Measurements from ENCODE around the gene MBD5. TPM values are rescaled to one million over a fixed set of nuclear protein-coding genes. Genes with fewer than 3 reads are reported as not detected.
A peak's percentile ranks its signal among the peaks of the same experiment; 100 is the strongest.
"Not testable (repeated sequence)": the region's sequence is repeated elsewhere in the genome, so short reads cannot be mapped to it uniquely, and the experiment has no call there.

Gene MBD5
- total RNA-seq (10 to 100 TPM; 29.8 to 37.0 (median 34.6) TPM), polyA plus RNA-seq (5.6 TPM)
- long read RNA-seq, donor 1, partial matches to known transcripts = 9 of 13 reads
- long read RNA-seq, donor 1, other reads (novel, unspliced or antisense) = 4 of 13 reads
- long read RNA-seq, donor 2, partial matches to known transcripts = 0 of 1 reads
- long read RNA-seq, donor 2, other reads (novel, unspliced or antisense) = 1 of 1 reads
- long read RNA-seq, donor 3, full-length matches to known transcripts = 3 of 10 reads
- long read RNA-seq, donor 3, partial matches to known transcripts = 4 of 10 reads
- long read RNA-seq, donor 3, other reads (novel, unspliced or antisense) = 3 of 10 reads
- long read RNA-seq, donor 4, full-length matches to known transcripts = 3 of 5 reads
- long read RNA-seq, donor 4, partial matches to known transcripts = 1 of 5 reads
- long read RNA-seq, donor 4, other reads (novel, unspliced or antisense) = 1 of 5 reads

- intact Hi-C loops (cut with DNase I) = no loop called here
- peak within 1 kb of the TSS; percentile 86 for H3K4me3 ChIP-seq (ENCODE audit: low read length)
- H3K9me3 ChIP-seq (ENCODE audit: control insufficient read depth, low read length) = no peaks in the 10 kb centered on the region
- H3K27me3 ChIP-seq (ENCODE audit: control insufficient read depth, insufficient read depth) = no peaks in the 10 kb centered on the region
- no peaks in the 10 kb centered on the region for H3K4me1 ChIP-seq (ENCODE audit: control insufficient read depth, insufficient read depth, low read length)
- peak; percentile 36 to 42 for ATAC-seq
- WGBS = under 1% methylated on average over 11 of the region's 11 CpGs
- peak within 1 kb of the TSS; percentile 91 for H3K27ac ChIP-seq (ENCODE audit: low read length)
- peak in 2 of 3 donors; percentile 28 to 60 for DNase-seq
These were observed at the start of gene MBD5 for GRCh38 chr2:148021059-148021861. Gene MBD5 (plus strand): TSS chr2:148021091.

- peaks cover 8% of the 10 kb centered on the region for H3K4me1 ChIP-seq (ENCODE audit: control insufficient read depth, insufficient read depth, low read length)
- DNase-seq (no peak), ATAC-seq (no peak)
- H3K4me3 ChIP-seq (ENCODE audit: low read length) = no peak overlapping the region
- intact Hi-C loops (cut with DNase I) = no loop called here
- 91% methylated on average over 2 of the region's 2 CpGs for WGBS
- no peaks in the 10 kb centered on the region for H3K27me3 ChIP-seq (ENCODE audit: control insufficient read depth, insufficient read depth)
- no peaks in the 10 kb centered on the region for H3K9me3 ChIP-seq (ENCODE audit: control insufficient read depth, low read length)
- no peak overlapping the region for H3K27ac ChIP-seq (ENCODE audit: low read length)
These were observed 44.8 kb upstream of the MBD5 start for GRCh38 chr2:147976102-147976501.

- no peak overlapping the region for H3K4me3 ChIP-seq (ENCODE audit: low read length)
- peak in 1 of 2 donors; percentile 13 for ATAC-seq
- over 99% methylated on average over 3 of the region's 3 CpGs for WGBS
- no peak for DNase-seq
- intact Hi-C loops (cut with DNase I) = no loop called here
- H3K4me1 ChIP-seq (ENCODE audit: control insufficient read depth, insufficient read depth, low read length) = peaks cover 8% of the 10 kb centered on the region
- no peaks in the 10 kb centered on the region for H3K9me3 ChIP-seq (ENCODE audit: control insufficient read depth, low read length)
- no peaks in the 10 kb centered on the region for H3K27me3 ChIP-seq (ENCODE audit: control insufficient read depth, insufficient read depth)
- no peak overlapping the region for H3K27ac ChIP-seq (ENCODE audit: low read length)
These were observed 43.2 kb upstream of the MBD5 start for GRCh38 chr2:147977679-147978078.

GRCh38 chr2:147980940-147981528 is 39.9 kb upstream of the MBD5 start:
- no peak for DNase-seq
- Histone ChIP-seq H3K4me1 (ENCODE audit: control insufficient read depth, insufficient read depth, low read length) (peaks cover 8% of the 10 kb centered on the region), H3K4me3 (ENCODE audit: low read length) (no peak overlapping the region), H3K27me3 (ENCODE audit: control insufficient read depth, insufficient read depth) (no peaks in the 10 kb centered on the region), H3K27ac (ENCODE audit: low read length) (no peak overlapping the region), H3K9me3 (ENCODE audit: control insufficient read depth, low read length) (no peaks in the 10 kb centered on the region)
- intact Hi-C loops (cut with DNase I) = no loop called here
- WGBS = 92% methylated on average over 5 of the region's 5 CpGs
- no peak for ATAC-seq

DNA sequence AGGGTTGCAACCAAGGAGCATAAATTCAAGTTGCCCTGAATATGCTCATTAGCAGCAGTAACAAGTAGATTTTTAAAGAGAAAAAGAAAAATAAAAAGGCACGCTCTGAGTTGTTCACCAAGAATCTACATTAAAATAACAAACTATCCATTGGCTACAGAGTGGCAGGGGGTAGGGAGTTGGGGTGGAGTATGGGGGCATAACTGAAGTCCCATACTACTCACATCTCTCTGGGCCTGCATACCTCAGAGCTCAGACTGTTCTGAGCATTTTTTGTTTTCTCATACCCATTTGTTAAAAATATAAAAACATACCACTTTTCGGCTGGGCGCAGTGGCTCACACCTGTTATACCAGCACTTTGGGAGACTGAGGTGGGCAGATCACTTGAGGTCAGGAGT is 31.8 kb upstream of the MBD5 start:
- Histone ChIP-seq H3K4me3 (ENCODE audit: low read length) (no peak overlapping the region), H3K4me1 (ENCODE audit: control insufficient read depth, insufficient read depth, low read length) (peaks cover 3% of the 10 kb centered on the region), H3K27ac (ENCODE audit: low read length) (no peak overlapping the region), H3K27me3 (ENCODE audit: control insufficient read depth, insufficient read depth) (no peaks in the 10 kb centered on the region), H3K9me3 (ENCODE audit: control insufficient read depth, low read length) (no peaks in the 10 kb centered on the region)
- intact Hi-C loops (cut with DNase I) = no loop called here
- ATAC-seq (no peak), DNase-seq (no peak)
- WGBS = 92% methylated on average over 3 of the region's 3 CpGs

DNA sequence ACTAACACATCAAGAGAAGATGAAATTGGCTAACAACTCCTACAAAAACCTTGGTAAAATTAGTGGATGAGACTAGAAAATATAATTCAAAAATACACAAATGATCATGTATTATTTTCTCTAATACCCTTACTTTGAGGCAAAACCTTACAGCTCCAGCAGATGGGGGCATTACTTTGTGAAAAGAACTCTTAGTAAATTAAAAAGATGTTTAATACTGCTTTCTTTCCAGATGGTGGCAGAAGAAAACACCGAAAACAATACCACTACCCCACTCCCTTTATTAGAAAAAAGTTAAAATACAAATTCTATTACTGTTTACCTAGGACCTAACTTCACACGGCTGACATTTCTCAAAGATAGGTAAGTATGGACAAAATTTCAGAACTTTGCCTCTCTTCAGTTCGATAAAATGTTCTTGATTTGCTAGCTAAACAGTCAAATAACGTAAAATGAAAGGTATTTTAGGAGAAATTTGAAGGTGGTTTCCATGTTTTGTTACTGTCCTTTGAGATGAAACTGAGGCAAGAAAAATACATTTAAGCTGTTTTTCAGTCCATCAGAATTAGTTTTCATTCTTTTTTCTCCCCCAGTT is 31.0 kb upstream of the MBD5 start:
- intact Hi-C loops (cut with DNase I) = no loop called here
- Histone ChIP-seq H3K4me3 (ENCODE audit: low read length) (no peak overlapping the region), H3K4me1 (ENCODE audit: control insufficient read depth, insufficient read depth, low read length) (peaks cover 3% of the 10 kb centered on the region), H3K9me3 (ENCODE audit: control insufficient read depth, low read length) (no peaks in the 10 kb centered on the region), H3K27me3 (ENCODE audit: control insufficient read depth, insufficient read depth) (no peaks in the 10 kb centered on the region), H3K27ac (ENCODE audit: low read length) (no peak overlapping the region)
- 51% methylated on average over 4 of the region's 4 CpGs for WGBS
- DNase-seq = no peak
- ATAC-seq = peak; percentile 46 to 69

GRCh38 chr2:147994965-147995364 is 25.9 kb upstream of the MBD5 start:
- ATAC-seq; H3K27ac ChIP-seq (ENCODE audit: low read length); H3K27me3 ChIP-seq (ENCODE audit: control insufficient read depth, insufficient read depth); intact Hi-C loops (cut with DNase I); H3K4me1 ChIP-seq (ENCODE audit: control insufficient read depth, insufficient read depth, low read length); DNase-seq; H3K4me3 ChIP-seq (ENCODE audit: low read length); H3K9me3 ChIP-seq (ENCODE audit: control insufficient read depth, low read length): not testable (repeated sequence)
- 97% methylated on average over 7 of the region's 7 CpGs for WGBS

- ATAC-seq (no peak), DNase-seq (no peak)
- intact Hi-C loops (cut with DNase I) = no loop called here
- H3K4me3 ChIP-seq (ENCODE audit: low read length) = no peak overlapping the region
- no peak overlapping the region for H3K27ac ChIP-seq (ENCODE audit: low read length)
- no peaks in the 10 kb centered on the region for H3K27me3 ChIP-seq (ENCODE audit: control insufficient read depth, insufficient read depth)
- peaks cover 3% of the 10 kb centered on the region for H3K4me1 ChIP-seq (ENCODE audit: control insufficient read depth, insufficient read depth, low read length)
- no peaks in the 10 kb centered on the region for H3K9me3 ChIP-seq (ENCODE audit: control insufficient read depth, low read length)
These were observed 24.1 kb upstream of the MBD5 start for GRCh38 chr2:147996828-147997227.

GRCh38 chr2:147998203-147998602 is 22.7 kb upstream of the MBD5 start:
- ATAC-seq (no peak), DNase-seq (no peak)
- H3K4me1 ChIP-seq (ENCODE audit: control insufficient read depth, insufficient read depth, low read length) = no peaks in the 10 kb centered on the region
- H3K27me3 ChIP-seq (ENCODE audit: control insufficient read depth, insufficient read depth) = no peaks in the 10 kb centered on the region
- H3K4me3 ChIP-seq (ENCODE audit: low read length) = no peak overlapping the region
- no peaks in the 10 kb centered on the region for H3K9me3 ChIP-seq (ENCODE audit: control insufficient read depth, low read length)
- H3K27ac ChIP-seq (ENCODE audit: low read length) = no peak overlapping the region
- intact Hi-C loops (cut with DNase I) = no loop called here
- 80% methylated on average over 4 of the region's 4 CpGs for WGBS

GRCh38 chr2:147999126-147999525 is 21.8 kb upstream of the MBD5 start:
- 62% methylated on average over 2 of the region's 2 CpGs for WGBS
- no peaks in the 10 kb centered on the region for H3K9me3 ChIP-seq (ENCODE audit: control insufficient read depth, low read length)
- H3K4me3 ChIP-seq (ENCODE audit: low read length) = no peak overlapping the region
- no peaks in the 10 kb centered on the region for H3K27me3 ChIP-seq (ENCODE audit: control insufficient read depth, insufficient read depth)
- intact Hi-C loops (cut with DNase I) = no loop called here
- ATAC-seq (no peak), DNase-seq (no peak)
- H3K27ac ChIP-seq (ENCODE audit: low read length) = no peak overlapping the region
- H3K4me1 ChIP-seq (ENCODE audit: control insufficient read depth, insufficient read depth, low read length) = no peaks in the 10 kb centered on the region

DNA sequence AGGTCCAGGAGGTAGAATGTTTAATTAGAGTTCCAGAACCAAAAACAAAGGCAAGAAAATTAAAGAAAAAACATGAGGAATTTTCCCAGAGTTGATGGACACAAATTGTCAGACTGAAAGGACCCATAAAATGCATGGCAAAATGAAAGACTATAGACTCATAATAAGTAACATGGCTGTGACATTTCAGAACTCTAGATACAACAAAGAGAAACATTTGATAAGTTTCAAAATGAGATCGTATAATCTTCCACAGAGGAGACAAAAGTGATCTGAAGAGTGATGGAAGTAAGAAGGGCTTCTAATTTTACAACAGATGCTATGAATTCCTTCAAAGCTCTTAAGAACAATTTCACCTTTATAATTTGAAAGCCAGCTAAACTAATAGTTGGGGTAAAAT is 20.8 kb upstream of the MBD5 start:
- WGBS = 71% methylated on average over 1 of the region's 1 CpG
- DNase-seq (no peak), ATAC-seq (no peak)
- H3K27me3 ChIP-seq (ENCODE audit: control insufficient read depth, insufficient read depth) = no peaks in the 10 kb centered on the region
- no peak overlapping the region for H3K27ac ChIP-seq (ENCODE audit: low read length)
- H3K4me3 ChIP-seq (ENCODE audit: low read length) = no peak overlapping the region
- H3K9me3 ChIP-seq (ENCODE audit: control insufficient read depth, low read length) = no peaks in the 10 kb centered on the region
- intact Hi-C loops (cut with DNase I) = no loop called here
- no peaks in the 10 kb centered on the region for H3K4me1 ChIP-seq (ENCODE audit: control insufficient read depth, insufficient read depth, low read length)

Measured in right cardiac atrium (tissue), 5 donors.